Lower leg skin (tissue), 3 donors: Measurements from ENCODE around the gene INF2.

ENCODE experiments used
- CTCF ChIP-seq, 3 donors: fragments of 450-650 bp; IDR thresholded peaks; one replicate each; pipeline ENCODE4 v1.5.1; 2016; ENCODE audit warnings: antibody characterized with exemption in 3 of 3, mild to moderate bottlenecking in 3 of 3, moderate library complexity in 2 of 3
- POLR2A ChIP-seq, 2 donors: fragments of 450-650 bp; IDR thresholded peaks; one replicate each; pipeline ENCODE4 v1.6.1; 2016 to 2017; ENCODE audit warnings: antibody characterized with exemption in 2 of 2, mild to moderate bottlenecking in 1 of 2, moderate library complexity in 1 of 2

- no peak for TF ChIP-seq POLR2A (IDR thresholded peaks at IDR 0.05)
- TF ChIP-seq CTCF (IDR thresholded peaks at IDR 0.05): no peak
These were observed 29.9 kb downstream of the INF2 start for GRCh38 chr14:104719343-104719742.
